ENCODE results near the gene KDM4B. TPM values are rescaled to one million over a fixed set of nuclear protein-coding genes. Genes with fewer than 3 reads are reported as not detected.
A peak's percentile ranks its signal among the peaks of the same experiment; 100 is the strongest.

The KDM4B gene
- total and polyA plus RNA-seq, 7 donors = 9.3 to 45.9 (median 29.5) TPM

- no peak for TF ChIP-seq CTCF (IDR thresholded peaks at IDR 0.05)
- peaks cover 42% of the 10 kb centered on the region for H3K4me1 ChIP-seq
- ATAC-seq (peak; percentile 46 to 65 (median 60)), DNase-seq (peak in 1 of 2 donors; percentile 67)
- H3K4me3 ChIP-seq = no peak overlapping the region
- WGBS, 3 donors = 29 to 46% (median 32%) methylated on average over 19 of the region's 19 CpGs
- H3K27ac ChIP-seq = peak overlapping the region; percentile 67
- peaks cover 0 to 11% of the 10 kb centered on the region in 2 donors for H3K36me3 ChIP-seq (ENCODE audit: insufficient read depth in 1 of 2, low read depth in 1 of 2)
- intact Hi-C loops (cut with DNase I) = loop anchor here in 1 of 2 donors (10.0 kb wide), 1 partner anchor 48 kb away; no protein-coding TSS in a partner anchor
- no peaks in the 10 kb centered on the region for H3K9me3 ChIP-seq
- no peaks in the 10 kb centered on the region for H3K27me3 ChIP-seq (ENCODE audit: insufficient read depth in 3 of 3, low read length in 2 of 3)
Observed at GRCh38 chr19:5023128-5023571, 54.2 kb downstream of the KDM4B start.

GRCh38 chr19:5024282-5024681 is 55.4 kb downstream of the KDM4B start:
- H3K36me3 ChIP-seq (ENCODE audit: insufficient read depth in 1 of 2, low read depth in 1 of 2) = peaks cover 0 to 4% of the 10 kb centered on the region in 2 donors
- ATAC-seq = peak; percentile 80 to 89 (median 82)
- H3K27me3 ChIP-seq (ENCODE audit: insufficient read depth in 3 of 3, low read length in 2 of 3) = no peaks in the 10 kb centered on the region
- intact Hi-C loops (cut with DNase I) = loop anchor here in 1 of 2 donors (10.0 kb wide), 1 partner anchor 49 kb away; no protein-coding TSS in a partner anchor
- 26 to 40% (median 32%) methylated on average over 10 of the region's 10 CpGs for WGBS, 3 donors
- no peak overlapping the region for H3K4me3 ChIP-seq
- no peak for TF ChIP-seq CTCF (IDR thresholded peaks at IDR 0.05)
- peak overlapping the region; percentile 65 for H3K27ac ChIP-seq
- peak; percentile 65 to 75 for DNase-seq
- peaks cover 42% of the 10 kb centered on the region for H3K4me1 ChIP-seq
- H3K9me3 ChIP-seq = no peaks in the 10 kb centered on the region

GRCh38 chr19:5025027-5025426 is 56.1 kb downstream of the KDM4B start:
- WGBS, 3 donors = 78 to 90% (median 79%) methylated on average over 10 of the region's 10 CpGs
- H3K4me3 ChIP-seq = no peak overlapping the region
- H3K27ac ChIP-seq = peak overlapping the region; percentile 65
- ATAC-seq (no peak), DNase-seq (no peak)
- H3K36me3 ChIP-seq (ENCODE audit: insufficient read depth in 1 of 2, low read depth in 1 of 2) = peaks cover 0 to 4% of the 10 kb centered on the region in 2 donors
- intact Hi-C loops (cut with DNase I) = loop anchor here in 1 of 2 donors (10.0 kb wide), 1 partner anchor 50 kb away; no protein-coding TSS in a partner anchor
- TF ChIP-seq CTCF (IDR thresholded peaks at IDR 0.05) = no peak
- no peaks in the 10 kb centered on the region for H3K27me3 ChIP-seq (ENCODE audit: insufficient read depth in 3 of 3, low read length in 2 of 3)
- peaks cover 42% of the 10 kb centered on the region for H3K4me1 ChIP-seq
- H3K9me3 ChIP-seq = no peaks in the 10 kb centered on the region

GRCh38 chr19:5026706-5027273 is 57.9 kb downstream of the KDM4B start:
- no peak for TF ChIP-seq CTCF (IDR thresholded peaks at IDR 0.05)
- Histone ChIP-seq H3K27me3 (ENCODE audit: insufficient read depth in 3 of 3, low read length in 2 of 3) (no peaks in the 10 kb centered on the region), H3K36me3 (ENCODE audit: insufficient read depth in 1 of 2, low read depth in 1 of 2) (no peaks in the 10 kb centered on the region), H3K27ac (no peak overlapping the region), H3K9me3 (no peaks in the 10 kb centered on the region), H3K4me3 (no peak overlapping the region), H3K4me1 (peaks cover 54% of the 10 kb centered on the region)
- no peak for ATAC-seq
- intact Hi-C loops (cut with DNase I) = loop anchor here in 1 of 2 donors (10.0 kb wide), 1 partner anchor 52 kb away; no protein-coding TSS in a partner anchor
- no peak for DNase-seq
- 57 to 67% (median 62%) methylated on average over 15 of the region's 15 CpGs for WGBS, 3 donors

All from psoas muscle (tissue), 8 donors.